Psoas muscle (tissue), 8 donors: ENCODE measurements around the gene TNFSF11. TPM values are rescaled to one million over a fixed set of nuclear protein-coding genes. Genes with fewer than 3 reads are reported as not detected.

Experiments
- ATAC-seq, 4 donors: fragments of 200-7000 bp; cut with Tn5 transposase; one replicate each; pipeline ENCODE4 v1.9.1; 2020; ENCODE audit warnings: moderate library complexity in 3 of 4, mild to moderate bottlenecking in 2 of 4
- DNase-seq, 2 donors: peaks; one replicate each; pipeline ENCODE4 v3.0.0-alpha.2; 2020
- H3K27ac ChIP-seq: fragments of 200-600 bp; one replicate; pipeline ENCODE4 v1.8.0; 2022
- H3K27me3 ChIP-seq, 3 donors: fragments of 200-600 bp in 1 of 3; one replicate each; pipeline versions ENCODE4 v1.6.1 to v1.8.0; 2013 to 2022; ENCODE audit warnings: low read length in 2 of 3, mild to moderate bottlenecking in 2 of 3, moderate library complexity in 1 of 3; ENCODE audit not compliant: insufficient read depth in 3 of 3
- H3K36me3 ChIP-seq, 2 donors: fragments of 200-600 bp in 1 of 2; one replicate each; pipeline versions ENCODE4 v1.6.1 to v1.8.0; 2013 to 2022; ENCODE audit warnings: low read depth in 1 of 2, mild to moderate bottlenecking in 1 of 2, moderate library complexity in 1 of 2; ENCODE audit not compliant: insufficient read depth in 1 of 2
- H3K4me1 ChIP-seq: fragments of 200-600 bp; one replicate; pipeline ENCODE4 v1.8.0; 2022
- H3K4me3 ChIP-seq: fragments of 200-600 bp; one replicate; pipeline ENCODE4 v1.8.0; 2022; ENCODE audit warnings: mild to moderate bottlenecking
- H3K9me3 ChIP-seq: fragments of 200-600 bp; one replicate; pipeline ENCODE4 v1.8.0; 2022
- WGBS, 3 donors: extraction: QIAGEN DNeasy Blood & Tissue Kit; methylation state at CpG; one replicate each; pipeline versions ENCODE4 v1.1.6 to v1.1.7; 2013; 5-methylcytosine and 5-hydroxymethylcytosine counted together
- intact Hi-C, 2 donors: fragments of 100-400 bp; cut with DNase I; formaldehyde crosslinking; loops; one replicate each; pipeline versions ENCODE4 v1.11.0 to v1.14.2; 2022
- polyA plus RNA-seq, 3 donors: library from polyadenylated mRNA; stranded (reverse); fragments of 200-250 nt; gene quantifications; one replicate each; pipeline ENCODE4 v1.2.3, GENCODE V29; 2013
- total RNA-seq, 4 donors: library from RNA; stranded (reverse); fragmentation: NEBNext Ultra II Directional in 2 of 4; extraction: Animal tissue kit (Norgen Biotek cat#: 25700) in 2 of 4; gene quantifications; one replicate each; pipeline versions ENCODE4 v1.2.1 to v1.2.4, GENCODE V29; 2021 to 2023
- TF ChIP-seq, protein P1 (sequence below): fragments of 200-600 bp; IDR thresholded peaks from one replicate; pipeline ENCODE4 v1.8.0; 2022; ENCODE audit warnings: antibody characterized with exemption
- donor health status: healthy with polysubstance abuse.
- donor health status: DM: no; HTN: no; CAD: no; lungs with moderate emphysema.
- donor health status: Bipolar disorder and iron deficiency.
- donor health status: healthy.
- donor health status: DM: yes; HTN: yes; CAD: no.
- donor health status: DM: no; HTN: no; CAD: no.
- donor health status: DM: no; HTN: no; CAD: no.
- donor health status: DM: yes; HTN: yes; CAD: no.

The TNFSF11 gene
- total and polyA plus RNA-seq, 7 donors = not detected

GRCh38 chr13:42611086-42611779 is 37.3 kb downstream of the TNFSF11 start:
- WGBS, 3 donors = 43 to 61% (median 48%) methylated on average over 2 of the region's 2 CpGs
- no peak for ATAC-seq

GRCh38 chr13:42612021-42612765 is 38.2 kb downstream of the TNFSF11 start:
- Histone ChIP-seq H3K4me3 (no peak overlapping the region), H3K36me3 (no peaks in the 10 kb centered on the region), H3K27ac (no peak overlapping the region), H3K27me3 (no peaks in the 10 kb centered on the region), H3K4me1 (no peaks in the 10 kb centered on the region), H3K9me3 (no peaks in the 10 kb centered on the region)
- 72 to 75% (median 72%) methylated on average over 7 of the region's 7 CpGs for WGBS, 3 donors
- intact Hi-C loops = no loop called here
- TF ChIP-seq, protein P1, sequence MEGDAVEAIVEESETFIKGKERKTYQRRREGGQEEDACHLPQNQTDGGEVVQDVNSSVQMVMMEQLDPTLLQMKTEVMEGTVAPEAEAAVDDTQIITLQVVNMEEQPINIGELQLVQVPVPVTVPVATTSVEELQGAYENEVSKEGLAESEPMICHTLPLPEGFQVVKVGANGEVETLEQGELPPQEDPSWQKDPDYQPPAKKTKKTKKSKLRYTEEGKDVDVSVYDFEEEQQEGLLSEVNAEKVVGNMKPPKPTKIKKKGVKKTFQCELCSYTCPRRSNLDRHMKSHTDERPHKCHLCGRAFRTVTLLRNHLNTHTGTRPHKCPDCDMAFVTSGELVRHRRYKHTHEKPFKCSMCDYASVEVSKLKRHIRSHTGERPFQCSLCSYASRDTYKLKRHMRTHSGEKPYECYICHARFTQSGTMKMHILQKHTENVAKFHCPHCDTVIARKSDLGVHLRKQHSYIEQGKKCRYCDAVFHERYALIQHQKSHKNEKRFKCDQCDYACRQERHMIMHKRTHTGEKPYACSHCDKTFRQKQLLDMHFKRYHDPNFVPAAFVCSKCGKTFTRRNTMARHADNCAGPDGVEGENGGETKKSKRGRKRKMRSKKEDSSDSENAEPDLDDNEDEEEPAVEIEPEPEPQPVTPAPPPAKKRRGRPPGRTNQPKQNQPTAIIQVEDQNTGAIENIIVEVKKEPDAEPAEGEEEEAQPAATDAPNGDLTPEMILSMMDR = no peak
- no peak for DNase-seq
- ATAC-seq = no peak

More at GRCh38 chr13:42611086-42611779, 37.3 kb downstream of the TNFSF11 start:
- no peak for DNase-seq
- TF ChIP-seq, protein P1 = no peak
- Histone ChIP-seq H3K4me1 (no peaks in the 10 kb centered on the region), H3K27ac (no peak overlapping the region), H3K27me3 (no peaks in the 10 kb centered on the region), H3K4me3 (no peak overlapping the region), H3K9me3 (no peaks in the 10 kb centered on the region), H3K36me3 (no peaks in the 10 kb centered on the region)
- intact Hi-C loops = no loop called here

DNA sequence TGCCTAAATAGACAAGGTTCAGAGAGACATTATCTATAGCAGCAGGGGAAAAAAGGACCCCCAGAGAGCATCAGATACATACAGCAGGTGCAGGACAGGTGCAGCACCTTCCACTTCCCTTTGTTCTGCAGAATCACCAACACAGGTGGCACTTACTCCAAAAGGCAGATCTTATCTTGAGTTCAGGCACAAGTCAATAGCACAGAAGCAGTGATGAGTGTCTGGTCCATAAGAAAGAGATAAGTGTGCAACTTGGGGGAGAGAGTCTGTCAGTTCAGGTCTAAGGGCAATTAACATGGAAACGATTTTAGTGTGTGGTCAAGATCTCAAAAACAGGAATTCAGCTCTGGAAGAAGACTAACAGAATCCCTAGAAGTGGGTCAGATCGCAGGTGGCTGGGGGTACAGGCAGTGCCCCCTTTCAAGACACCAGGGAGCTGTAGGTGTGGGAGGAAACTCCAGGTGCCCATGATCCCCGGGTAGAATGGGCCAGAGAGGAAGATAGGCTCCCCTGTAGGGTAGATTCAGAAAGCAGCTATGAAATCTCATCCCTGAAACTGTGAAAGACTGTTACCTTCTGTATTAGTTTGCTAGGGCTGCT is 40.6 kb downstream of the TNFSF11 start:
- ATAC-seq = no peak

DNA sequence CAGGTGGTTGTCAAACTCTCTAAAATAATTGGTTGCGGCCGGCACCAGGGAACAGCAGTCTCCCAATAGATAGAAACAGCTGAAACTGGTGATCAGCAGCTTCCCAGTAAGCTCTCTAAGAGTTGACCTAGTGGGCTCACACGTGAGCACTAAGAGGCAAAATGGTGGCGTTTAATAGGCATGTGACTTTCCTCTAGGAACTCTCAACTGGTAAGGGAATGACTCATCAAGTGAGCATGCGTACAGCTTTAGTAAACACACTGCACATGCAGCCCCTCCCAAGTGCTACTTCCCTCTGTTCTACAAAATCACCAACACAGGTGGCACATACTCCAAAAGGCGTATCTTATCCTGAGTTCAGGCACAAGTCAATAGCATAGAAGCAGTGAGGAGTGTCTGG is 41.7 kb downstream of the TNFSF11 start:
- no peak for ATAC-seq

More for the DNA sequence above, 40.6 kb downstream of the TNFSF11 start:
- H3K4me3 ChIP-seq = no peak overlapping the region
- H3K9me3 ChIP-seq = no peaks in the 10 kb centered on the region
- DNase-seq = no peak
- H3K4me1 ChIP-seq = no peaks in the 10 kb centered on the region
- TF ChIP-seq, protein P1 = no peak
- 72 to 80% (median 78%) methylated on average over 3 of the region's 3 CpGs for WGBS, 3 donors
- intact Hi-C loops = no loop called here
- H3K27me3 ChIP-seq = no peaks in the 10 kb centered on the region
- H3K36me3 ChIP-seq = no peaks in the 10 kb centered on the region
- no peak overlapping the region for H3K27ac ChIP-seq

More for the DNA sequence above, 41.7 kb downstream of the TNFSF11 start:
- H3K27ac ChIP-seq = no peak overlapping the region
- no peak overlapping the region for H3K4me3 ChIP-seq
- no peaks in the 10 kb centered on the region for H3K9me3 ChIP-seq
- WGBS, 3 donors = 81 to 87% (median 85%) methylated on average over 6 of the region's 6 CpGs
- intact Hi-C loops = no loop called here
- no peak for DNase-seq
- H3K4me1 ChIP-seq = no peaks in the 10 kb centered on the region
- no peaks in the 10 kb centered on the region for H3K27me3 ChIP-seq
- TF ChIP-seq, protein P1 = no peak
- H3K36me3 ChIP-seq = no peaks in the 10 kb centered on the region
